K562 (cell line): Measurements from ENCODE around the gene GDF11. TPM values are rescaled to one million over a fixed set of nuclear protein-coding genes. Genes with fewer than 3 reads are reported as not detected.
A peak's percentile ranks its signal among the peaks of the same experiment; 100 is the strongest.

ENCODE experiments used
- ARID1B ChIP-seq: fragments of 450-650 bp; IDR thresholded peaks from 2 replicates; pipeline ENCODE4 v1.6.1; 2016; ENCODE audit warnings: antibody characterized with exemption, mild to moderate bottlenecking, inconsistent platforms
- CBFB ChIP-seq: sonication (generic); formaldehyde crosslinking; IDR thresholded peaks from 2 replicates; pipeline ENCODE4 v1.4.0; 2020; ENCODE audit warnings: mild to moderate bottlenecking, missing genetic modification reagents
- CHD2 ChIP-seq: IDR thresholded peaks from 2 replicates; pipeline ENCODE4 v1.6.1; 2011; ENCODE audit warnings: low read depth, low read length
- CXXC5 ChIP-seq: fragments of 250-450 bp; sonication (Bioruptor Pico); IDR thresholded peaks from 2 replicates; pipeline ENCODE4 v1.8.0; 2022; ENCODE audit warnings: inconsistent platforms, mild to moderate bottlenecking, moderate library complexity
- MBD2 ChIP-seq: sonication (generic); IDR thresholded peaks from 2 replicates; pipeline ENCODE4 v1.6.1; 2016; ENCODE audit warnings: low read depth, borderline replicate concordance
- MXI1 ChIP-seq: IDR thresholded peaks from 2 replicates; pipeline ENCODE4 v1.6.1; 2011; ENCODE audit warnings: low read depth, mild to moderate bottlenecking, improper control_type of control experiment, low read length
- MYNN ChIP-seq, 2 experiments: sonication (generic); formaldehyde crosslinking in 1 of 2; IDR thresholded peaks; 2 replicates each; pipeline versions ENCODE4 v1.5.0 to v1.6.1; 2016 to 2020; ENCODE audit warnings: antibody characterized with exemption in 1 of 2, missing genetic modification reagents in 1 of 2
- PRMT5 ChIP-seq: sonication (generic); formaldehyde crosslinking; IDR thresholded peaks from 2 replicates; pipeline ENCODE4 v1.5.0; 2020; ENCODE audit warnings: missing genetic modification reagents
- RBM17 ChIP-seq: fragments of 200-400 bp; formaldehyde crosslinking; IDR thresholded peaks from 2 replicates; pipeline ENCODE4 v1.6.1; 2017; ENCODE audit warnings: low read depth, mild to moderate bottlenecking, low read length, borderline replicate concordance
- SRSF1 ChIP-seq: fragments of 200-400 bp; formaldehyde crosslinking; IDR thresholded peaks from 2 replicates; pipeline ENCODE4 v1.6.1; 2017; ENCODE audit warnings: mild to moderate bottlenecking, low read depth, low read length, moderate library complexity
- STAT6 ChIP-seq: sonication (generic); formaldehyde crosslinking; IDR thresholded peaks from 2 replicates; pipeline ENCODE4 v1.8.1; 2023; ENCODE audit warnings: mild to moderate bottlenecking, missing genetic modification reagents
- TRIM25 ChIP-seq: fragments of 450-650 bp; IDR thresholded peaks from 2 replicates; pipeline ENCODE4 v1.7.0; 2016; ENCODE audit warnings: borderline replicate concordance
- UBTF ChIP-seq, 2 experiments: IDR thresholded peaks; 2 replicates each; pipeline ENCODE4 v1.6.1; 2012; ENCODE audit warnings: improper control_type of control experiment in 2 of 2, low read depth in 2 of 2, low read length in 2 of 2, borderline replicate concordance in 1 of 2
- ZFX ChIP-seq: sonication (generic); formaldehyde crosslinking; IDR thresholded peaks from 2 replicates; pipeline ENCODE4 v1.8.0; 2022; ENCODE audit warnings: mild to moderate bottlenecking, missing genetic modification reagents, moderate library complexity
- ZNF263 ChIP-seq: sonication (generic); formaldehyde crosslinking; IDR thresholded peaks from 2 replicates; pipeline ENCODE4 v1.8.0; 2022; ENCODE audit warnings: mild to moderate bottlenecking, missing genetic modification reagents, borderline replicate concordance
- ZNF274 ChIP-seq: IDR thresholded peaks from 2 replicates; pipeline ENCODE4 v1.6.1; 2011; ENCODE audit warnings: low read depth, mild to moderate bottlenecking, low read length, moderate library complexity, borderline replicate concordance
- ZNF280A ChIP-seq: fragments of 450-650 bp; IDR thresholded peaks from 2 replicates; pipeline ENCODE4 v1.6.1; 2018; ENCODE audit warnings: mild to moderate bottlenecking, low read depth; ENCODE audit not compliant: partially characterized antibody
- ZNF717 ChIP-seq: fragments of 250-450 bp; sonication (Bioruptor Pico); IDR thresholded peaks from 2 replicates; pipeline ENCODE4 v1.5.0; 2021
- polyA plus RNA-seq, 8 experiments: library from polyadenylated mRNA; depleted of rRNA in 4 of 8; stranded (reverse) in 5 of 8; unstranded in 3 of 8; fragments of >200 nt; fragmentation: Nextera tagmentation in 2 of 8; fragmentation: Illumina TruSeq in 1 of 8; extraction: Ambion mirVana in 2 of 8; extraction: Trizol in 1 of 8; gene quantifications; 2 replicates each; pipeline versions ENCODE4 v1.2.1 to v1.2.3, GENCODE V29; 2011 to 2014; ENCODE audit warnings: inconsistent platforms in 1 of 8, missing spikeins in 1 of 8
- total RNA-seq, 7 experiments: library from RNA; depleted of rRNA in 6 of 7; stranded (reverse); fragments of >200 nt in 6 of 7; fragmentation: Illumina TruSeq in 2 of 7; extraction: Trizol in 2 of 7; gene quantifications; 2 replicates each; pipeline versions ENCODE4 v1.2.1 to v1.2.3, GENCODE V29; 2011 to 2021; ENCODE audit warnings: low replicate concordance in 1 of 7

GDF11 gene
- total and polyA plus RNA-seq, 9 of the 15 experiments (the other 6 are each of a cell fraction or from before 2014, with no cell fraction given), result 1.4 to 15.7 (median 4.8) TPM

- TF ChIP-seq UBTF (IDR thresholded peaks at IDR 0.05; ENCODE audit: borderline replicate concordance in 1 of 2, low read depth in 2 of 2, low read length in 2 of 2), result no peak
- TF ChIP-seq CXXC5 (CRISPR knock-in tag), result peak; percentile 97
- TF ChIP-seq ZNF263 (CRISPR knock-in tag), result no peak
- no peak for TF ChIP-seq SRSF1
- no peak for TF ChIP-seq CHD2
- TF ChIP-seq CBFB (CRISPR knock-in tag), result no peak
- no peak for TF ChIP-seq ZNF280A
- TF ChIP-seq STAT6 (CRISPR knock-in tag), result 0 out of 2 replicates have a peak, but pooled peaks have one; percentile 19
- TF ChIP-seq RBM17, result no peak
- no peak for TF ChIP-seq PRMT5 (CRISPR knock-in tag)
- no peak for TF ChIP-seq ZNF717
- TF ChIP-seq ARID1B, result peak; percentile 64
- no peak for TF ChIP-seq TRIM25
- no peak for TF ChIP-seq ZNF274
- TF ChIP-seq ZFX (CRISPR knock-in tag), result peak; percentile 81
- peak; percentile 64; the same call in 1 of the 2 replicates for TF ChIP-seq MXI1
- TF ChIP-seq MBD2, result no peak; the same call in 1 of the 2 replicates
- TF ChIP-seq MYNN (IDR thresholded peaks at IDR 0.05), result no peak; the same call in 1 of the 2 replicates
- TF ChIP-seq MYNN (CRISPR knock-in tag; IDR thresholded peaks at IDR 0.05), result no peak
These were observed 13.7 kb upstream of the GDF11 start, which contains the start of gene CD63 (continued) for GRCh38 chr12:55728939-55729818.
